GM11168 (cell line): Measurements from ENCODE around the gene CGB1.

Experiments
- in situ Hi-C: fragments of 300-500 bp; cut with MboI; formaldehyde crosslinking; loops from one replicate; pipeline ENCODE4 v1.12.0; 2022; ENCODE audit warnings: low sequenced_read_pairs; ENCODE audit not compliant: unreplicated experiment

CGB1 gene

DNA sequence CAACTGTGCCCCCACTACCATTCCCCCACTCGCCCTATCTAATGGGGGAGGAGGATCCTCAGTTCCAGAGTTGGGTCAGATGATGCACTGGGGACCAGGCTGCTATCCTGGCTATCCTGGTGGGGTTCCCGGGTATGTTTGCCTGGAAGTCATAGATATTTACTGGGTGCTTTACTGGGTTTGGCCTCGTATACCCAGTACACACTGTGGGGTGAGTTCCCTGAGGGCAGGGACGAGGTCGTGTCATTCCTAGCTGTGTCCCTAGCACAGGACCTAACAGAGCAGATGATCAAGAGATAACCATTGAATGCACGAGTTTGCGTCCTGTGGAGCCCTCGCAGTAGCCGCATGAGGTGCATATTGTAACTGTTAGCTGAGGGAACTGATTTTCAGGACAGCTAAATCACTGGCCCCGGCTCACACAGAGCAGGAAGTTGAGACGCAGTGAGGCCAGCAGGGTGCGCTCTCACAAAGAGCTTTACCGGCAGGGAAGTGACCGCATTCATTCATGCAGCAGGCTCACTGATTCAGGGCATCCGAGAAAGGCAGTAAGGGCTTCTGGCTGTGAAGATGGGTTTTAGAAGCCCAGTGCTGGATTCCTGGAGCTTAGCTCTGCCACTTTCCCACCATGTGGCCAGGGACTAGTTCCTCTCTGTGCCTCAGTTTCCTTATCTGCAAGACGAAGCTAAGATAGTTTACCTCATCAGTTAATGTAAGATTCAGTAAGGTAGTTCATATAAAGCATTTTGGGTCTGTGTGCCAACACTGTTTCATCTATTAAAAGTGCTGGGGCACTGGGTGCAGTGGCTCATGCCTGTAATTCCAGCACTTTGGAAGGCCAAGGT is 37.0 kb downstream of the CGB1 start:
- in situ Hi-C loops = no loop called here

DNA sequence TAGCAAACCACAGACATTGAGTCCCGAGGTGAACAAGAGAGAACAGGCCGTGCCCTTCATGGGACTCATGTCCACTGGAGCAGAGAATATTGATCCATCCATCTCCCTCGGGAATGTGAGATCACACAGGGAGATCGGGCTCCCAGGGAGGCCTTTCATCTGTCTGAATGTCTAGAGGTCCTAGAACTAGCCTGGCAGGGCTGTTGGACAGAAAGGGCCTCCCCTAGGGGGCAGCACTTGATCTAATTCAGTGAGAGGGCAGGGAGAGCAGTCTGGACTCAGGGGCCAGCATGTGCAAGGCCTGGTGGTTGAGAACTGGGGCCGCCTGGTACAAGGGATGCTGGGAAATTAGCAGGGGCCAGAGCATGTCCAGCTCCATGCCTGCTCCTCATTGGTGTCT is 38.7 kb downstream of the CGB1 start:
- in situ Hi-C loops = no loop called here

DNA sequence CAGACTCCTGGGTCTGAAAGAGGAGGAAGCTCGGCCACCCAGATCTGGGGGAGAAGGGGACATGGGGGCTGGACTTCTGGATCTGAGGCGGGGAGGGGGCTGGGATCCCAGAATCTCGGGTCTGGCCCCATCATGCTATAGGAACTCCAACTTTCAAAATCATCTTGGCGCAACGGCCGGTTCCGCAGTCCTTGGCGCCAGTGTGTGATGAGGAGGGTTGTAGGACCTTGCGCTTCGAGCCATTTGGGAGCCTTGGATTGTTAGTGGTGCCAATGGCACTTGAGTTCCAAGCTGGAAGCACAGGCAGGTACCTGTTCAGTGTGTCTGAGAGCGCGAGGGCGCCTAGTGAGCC is 42.7 kb downstream of the CGB1 start:
- in situ Hi-C loops = no loop called here

DNA sequence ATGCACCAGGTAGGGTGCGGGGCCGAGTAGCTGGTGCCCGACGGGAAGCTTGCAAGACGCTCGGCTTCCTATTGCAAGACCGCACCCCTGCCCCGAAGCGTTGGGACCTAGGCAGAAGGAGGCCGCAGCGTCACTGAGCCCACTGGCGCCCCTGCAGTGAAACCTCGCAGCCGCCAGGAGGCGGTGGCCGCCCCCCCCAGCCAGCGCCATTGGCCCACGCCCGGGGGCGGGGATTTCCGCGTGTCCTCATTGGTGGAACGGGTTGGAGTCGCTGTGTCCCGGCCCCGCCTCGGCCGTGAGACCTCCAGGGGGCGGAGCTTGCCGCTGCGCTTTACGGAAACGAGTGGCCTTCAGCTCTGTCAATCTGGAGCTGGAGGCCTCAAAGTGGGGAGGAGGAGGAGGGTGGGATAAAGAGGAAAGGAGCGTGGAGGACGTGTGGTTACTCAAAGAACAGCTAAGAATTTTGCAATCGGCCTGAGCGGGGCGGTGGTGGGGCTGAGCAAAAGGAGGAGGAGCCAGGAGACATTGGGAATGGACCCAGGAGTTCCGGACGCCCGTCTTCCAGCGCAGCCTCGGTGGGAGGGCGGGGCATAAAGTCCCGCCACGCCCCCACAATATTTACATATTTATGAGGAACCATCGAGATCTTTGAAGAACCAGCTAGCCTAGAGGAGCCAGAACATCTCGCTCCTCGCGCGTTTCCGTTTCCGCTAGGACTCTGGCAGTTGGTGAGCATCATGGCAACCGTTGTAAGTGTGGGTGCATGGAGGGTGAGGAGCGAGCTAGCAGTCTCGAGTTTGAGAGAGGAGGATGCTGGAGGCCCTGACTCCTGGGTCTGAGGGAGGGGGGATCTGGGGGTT is 43.3 kb downstream of the CGB1 start, which contains the start of the genes GYS1 and RUVBL2:
Gene GYS1 (minus strand): TSS at position 135 of the 860 bp plus-strand sequence. CDS start 197 bp downstream, outside the sequence.
Gene RUVBL2 (plus strand): TSS at position 713 of the 860 bp plus-strand sequence. CDS start 25 bp downstream, at position 738.
- in situ Hi-C loops = no loop called here

DNA sequence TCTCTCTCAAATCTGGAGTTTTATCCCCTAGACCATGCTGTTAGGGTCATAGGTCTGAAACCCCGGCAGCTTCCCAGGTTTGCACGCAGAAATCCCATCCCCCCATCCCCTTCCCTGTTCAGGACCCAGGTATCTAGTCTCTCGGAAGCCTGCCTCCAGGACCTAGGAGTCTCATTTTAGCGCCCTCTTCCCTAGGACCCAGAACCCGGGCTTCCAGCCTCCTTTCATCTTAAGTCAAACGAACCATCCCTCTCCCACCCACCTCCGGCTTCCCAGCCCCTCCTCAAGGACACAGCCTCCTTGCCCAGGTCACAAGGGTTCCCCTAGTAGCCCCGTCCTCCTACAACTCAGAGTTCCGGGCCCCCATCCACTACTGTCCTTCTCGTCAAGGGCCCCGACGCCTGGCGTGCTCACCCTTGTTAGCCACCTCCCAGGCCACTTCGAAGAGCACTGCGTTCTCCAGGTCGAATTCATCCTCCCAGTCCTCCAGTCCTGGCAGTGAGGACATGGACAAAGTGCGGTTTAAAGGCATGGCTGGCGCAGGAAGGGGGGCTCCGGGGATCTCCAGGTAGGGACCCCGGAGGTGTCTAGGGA is 44.0 kb downstream of the CGB1 start:
- in situ Hi-C loops = no loop called here

DNA sequence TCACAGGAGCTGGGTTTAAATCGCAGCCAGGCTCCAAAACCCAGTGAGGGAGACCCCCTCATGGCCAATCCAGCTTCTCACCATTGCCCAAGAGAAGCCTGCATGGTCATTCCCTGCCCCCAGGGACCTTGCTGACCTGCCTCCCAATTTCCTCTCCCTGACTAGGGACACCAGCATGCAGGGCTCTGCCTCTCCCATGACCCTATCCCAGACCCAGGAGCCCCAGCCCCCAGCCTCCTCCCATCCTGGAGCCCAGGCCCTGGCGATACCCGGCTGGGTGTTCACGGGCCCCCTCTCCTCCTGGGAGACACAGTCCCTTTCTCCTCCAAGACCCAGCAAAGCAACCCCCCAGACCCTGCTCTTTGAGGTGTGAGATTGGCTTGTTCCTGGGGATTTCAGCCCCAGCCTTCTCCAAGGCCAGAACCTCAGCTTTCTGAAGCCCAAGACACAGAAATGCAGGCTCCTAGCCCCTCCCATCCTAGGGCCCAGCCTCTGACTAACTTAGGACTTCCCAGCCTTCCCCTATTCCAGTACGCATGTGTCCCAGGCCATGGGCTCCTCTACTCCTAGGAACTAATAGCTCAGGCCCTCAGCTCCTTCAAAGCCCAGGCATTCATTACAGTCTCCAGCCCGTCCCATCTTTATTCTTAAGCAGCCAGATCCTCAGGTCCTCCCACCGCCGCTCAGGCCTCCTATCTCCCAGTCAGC is 44.7 kb downstream of the CGB1 start:
- in situ Hi-C loops = no loop called here

DNA sequence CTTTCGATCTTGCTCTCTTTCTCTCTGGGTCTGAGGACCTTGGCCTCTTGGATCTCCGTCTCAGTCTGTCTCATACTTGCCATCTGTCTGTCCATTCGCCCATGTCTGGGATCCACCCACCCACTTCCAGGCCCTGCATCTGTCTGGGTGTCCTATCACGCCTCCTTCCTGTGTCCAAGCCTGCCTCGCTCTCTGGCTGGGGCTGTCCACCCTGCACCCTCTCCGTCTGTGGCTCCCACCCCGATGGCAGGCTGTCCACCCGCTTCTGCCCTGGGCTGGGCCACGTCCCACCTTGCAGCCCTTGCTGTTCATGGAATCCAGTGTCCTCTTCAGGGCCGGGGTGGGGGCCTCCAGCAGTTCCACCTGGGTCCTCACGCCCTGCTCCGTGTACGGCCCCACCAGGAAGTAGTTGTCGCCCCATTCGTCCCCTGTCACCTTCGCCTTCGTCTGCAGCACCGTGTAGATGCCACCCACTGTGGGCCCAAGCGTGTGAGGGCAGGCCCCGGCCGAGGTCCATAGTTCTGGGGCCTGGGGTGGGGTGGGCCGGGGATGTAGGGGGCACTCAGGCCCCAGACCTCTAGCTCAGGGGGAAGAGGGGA is 45.6 kb downstream of the CGB1 start:
- in situ Hi-C loops = no loop called here

DNA sequence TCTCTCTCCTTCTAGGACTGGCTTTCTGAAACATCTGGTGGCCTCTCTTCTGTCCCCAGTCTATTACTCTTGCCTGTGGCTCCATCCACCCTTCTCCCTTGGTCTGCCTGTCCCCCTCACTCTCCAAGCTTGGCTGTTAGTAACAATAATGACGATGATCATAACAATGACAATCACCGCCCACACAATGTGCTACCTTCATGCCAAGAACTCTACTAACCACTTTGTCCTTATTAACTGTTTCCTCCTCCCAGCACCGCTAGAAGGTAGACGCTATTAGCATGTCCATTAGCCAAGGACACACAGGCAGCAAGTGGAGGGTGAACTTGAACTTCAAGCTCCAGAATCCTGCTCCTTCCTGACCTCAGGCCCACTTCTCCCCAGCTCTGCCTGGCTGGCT is 46.3 kb downstream of the CGB1 start:
- in situ Hi-C loops = no loop called here

DNA sequence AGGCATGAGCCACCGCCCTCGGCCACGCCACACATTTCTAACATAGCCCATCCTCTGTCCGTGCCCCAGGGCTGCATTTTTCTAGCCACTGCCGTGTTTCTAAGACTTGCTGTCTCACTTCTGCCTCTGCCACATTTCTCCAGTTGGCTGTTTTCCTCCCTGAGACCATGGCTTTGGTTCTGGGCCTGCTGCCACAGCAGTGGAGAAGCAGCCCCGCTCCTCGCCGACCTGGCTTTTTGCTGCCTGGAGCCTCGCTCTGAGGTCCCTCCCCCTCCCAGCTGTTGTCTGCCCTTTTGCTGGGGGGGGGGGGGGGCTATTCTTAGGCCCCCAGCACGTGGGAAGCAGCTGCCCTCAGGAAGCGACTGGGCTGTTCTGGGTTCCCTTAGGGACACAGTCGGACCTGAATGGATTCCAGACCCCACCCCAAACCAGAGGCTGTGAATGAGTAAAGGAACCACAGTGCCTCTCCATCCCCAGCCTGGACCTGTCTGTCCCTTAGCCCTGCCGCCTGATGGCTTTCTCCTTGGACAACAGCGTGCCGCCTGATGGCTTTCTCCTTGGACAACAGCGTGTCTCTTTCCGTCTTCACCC is 46.9 kb downstream of the CGB1 start:
- in situ Hi-C loops = no loop called here

DNA sequence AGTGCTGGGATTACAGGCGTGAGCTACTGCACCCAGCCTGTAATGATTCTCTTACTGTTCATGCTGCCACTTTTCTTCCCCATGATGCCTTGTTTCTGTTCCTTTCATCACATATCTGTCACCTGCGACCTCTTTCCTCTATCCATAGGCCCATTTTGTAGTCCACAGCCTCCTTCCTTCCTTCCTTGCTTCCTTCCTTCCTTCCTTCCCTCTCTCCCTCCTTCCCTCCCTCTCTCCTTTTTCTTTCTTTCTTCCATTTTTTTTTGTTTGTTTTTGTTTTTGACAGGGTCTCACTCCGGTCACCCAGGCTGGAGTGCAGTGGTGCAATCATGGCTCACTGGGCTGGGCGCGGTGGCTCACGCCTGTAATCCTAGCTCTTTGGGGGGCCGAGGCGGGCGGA is 47.8 kb downstream of the CGB1 start:
- in situ Hi-C loops = no loop called here

DNA sequence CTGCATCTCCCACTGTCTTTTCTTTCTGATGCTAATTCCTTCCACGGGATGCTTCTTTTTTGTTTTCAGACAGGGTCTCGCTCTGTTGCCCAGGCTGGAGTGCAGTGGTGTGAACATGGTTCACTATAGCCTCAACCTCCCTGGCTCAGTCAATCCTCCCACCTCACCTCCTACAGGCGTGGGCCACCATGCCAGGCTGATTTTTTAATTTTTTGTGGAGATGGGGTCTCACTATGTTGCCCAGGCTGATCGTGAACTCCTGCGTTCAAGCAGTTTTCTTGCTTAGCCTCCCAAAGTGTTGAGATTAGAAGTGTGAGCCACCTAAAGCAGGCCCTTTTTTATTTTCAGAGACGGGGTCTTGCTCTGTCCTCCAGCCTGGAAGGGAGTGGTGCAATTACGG is 48.4 kb downstream of the CGB1 start:
- in situ Hi-C loops = no loop called here

DNA sequence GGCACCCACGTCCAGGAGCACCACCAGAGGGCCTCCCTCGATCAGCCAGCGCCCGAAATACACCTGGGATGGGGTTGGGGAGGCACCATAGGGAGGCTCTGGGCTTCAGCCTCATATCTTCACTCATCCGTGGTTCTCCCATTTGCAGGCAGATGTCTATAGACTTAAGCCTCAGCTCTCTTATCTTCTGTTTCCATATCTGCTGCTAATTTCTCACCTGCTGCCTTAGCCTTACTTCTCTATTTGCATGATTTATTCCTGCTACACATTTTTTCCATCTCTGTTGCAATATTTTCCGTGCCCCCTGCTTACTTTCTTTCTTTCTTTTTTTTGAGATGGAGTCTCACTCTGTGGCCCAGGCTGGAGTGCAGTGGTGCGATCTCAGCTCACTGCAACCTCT is 49.4 kb downstream of the CGB1 start:
- in situ Hi-C loops = no loop called here

DNA sequence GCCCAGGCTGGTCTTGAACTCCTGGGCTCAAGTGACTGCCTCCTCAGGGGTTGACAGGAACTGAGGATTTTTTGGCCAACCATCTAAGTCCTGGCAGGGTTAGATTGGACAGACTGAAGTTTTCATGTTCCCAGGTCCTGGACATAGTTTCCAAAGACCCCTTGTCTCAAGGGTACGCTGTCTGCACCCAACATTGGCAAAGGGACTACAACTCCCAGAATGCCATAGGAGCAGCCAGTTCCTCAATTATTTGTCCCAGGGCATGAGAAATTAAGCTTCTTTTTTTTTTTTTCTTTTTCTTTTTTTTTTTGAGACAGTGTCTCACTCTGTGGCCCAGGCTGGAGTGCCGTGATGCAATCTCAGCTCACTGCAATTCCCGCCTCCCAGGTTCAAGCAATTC is 50.5 kb downstream of the CGB1 start:
- in situ Hi-C loops = no loop called here

DNA sequence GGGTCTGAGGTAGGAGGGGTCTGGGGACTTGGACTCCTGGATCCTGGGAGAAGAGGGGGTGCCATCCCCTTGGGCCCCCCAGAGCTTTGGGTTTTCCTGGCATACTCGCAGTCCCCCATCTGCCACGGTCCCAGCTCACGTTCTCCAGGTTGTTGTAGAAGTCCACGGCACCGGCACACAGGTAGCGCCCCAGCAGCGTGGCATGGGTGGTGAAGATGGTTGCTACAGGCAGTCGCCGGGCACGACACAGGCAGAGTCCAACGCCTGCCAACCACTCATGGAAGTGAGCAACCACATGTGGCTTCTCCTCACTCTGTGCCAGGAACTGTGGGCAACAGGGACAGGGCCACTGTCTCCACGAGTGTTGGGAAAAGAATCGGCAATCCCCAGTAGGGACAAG is 51.0 kb downstream of the CGB1 start:
- in situ Hi-C loops = no loop called here
